ENCODE data around the gene TAPBP. TPM values are rescaled to one million over a fixed set of nuclear protein-coding genes. Genes with fewer than 3 reads are reported as not detected.
"Not testable (repeated sequence)": the region's sequence is repeated elsewhere in the genome, so short reads cannot be mapped to it uniquely, and the experiment has no call there.

Gene TAPBP
- total RNA-seq, 4 donors from 2014 or later, result 73.4 to 324 (median 204) TPM

DNA sequence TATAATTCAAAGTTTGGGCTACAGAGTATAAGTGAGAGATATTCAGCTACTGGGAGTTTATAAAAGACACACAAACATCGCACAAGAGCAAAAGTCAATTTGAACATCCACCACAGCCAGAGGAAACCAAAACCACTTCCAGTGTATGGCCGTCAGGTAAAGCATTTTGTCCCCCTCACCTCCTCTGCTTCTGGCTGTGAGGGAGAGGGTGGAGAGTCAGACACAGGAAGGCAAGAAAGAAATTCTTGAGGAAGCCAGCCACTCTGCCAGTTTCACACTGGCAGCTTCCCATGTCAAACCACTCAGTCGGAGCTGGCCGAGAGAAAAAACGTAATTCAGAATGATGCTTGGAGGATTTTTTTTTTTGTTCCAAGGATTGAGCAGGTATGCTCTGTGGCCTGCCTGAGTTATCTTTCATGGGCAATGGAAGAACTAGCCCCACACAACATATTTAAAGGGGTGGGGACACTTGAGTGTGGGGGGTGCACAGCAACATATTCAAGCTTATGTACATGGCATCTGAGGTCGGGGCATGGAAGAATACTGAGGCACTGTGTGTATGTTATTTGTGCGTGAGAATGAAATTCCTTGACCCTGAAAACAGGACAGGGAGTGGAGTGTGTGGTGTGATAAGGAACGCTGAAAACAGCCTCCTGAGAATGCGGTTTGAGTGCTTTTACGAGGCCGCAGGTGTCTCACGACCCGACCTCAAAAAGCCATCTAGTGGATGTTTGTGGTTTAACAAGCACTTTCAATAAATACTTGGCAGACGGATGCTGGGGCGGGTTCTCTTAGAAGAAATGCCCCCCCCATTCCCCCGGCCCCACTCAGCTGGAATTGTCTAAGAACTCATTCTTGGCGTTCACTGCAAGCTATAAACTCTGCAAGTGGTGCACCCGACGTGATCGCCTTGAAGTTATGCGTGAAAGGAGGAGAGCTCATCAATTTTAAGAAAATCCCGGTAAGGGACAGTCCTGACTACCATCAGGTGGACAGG lies 31.1 kb upstream of the TAPBP start:
- Histone ChIP-seq H3K36me3 (no peaks in the 10 kb centered on the region), H3K27ac (peak overlapping the region; percentile 63 to 83 (median 74)), H3K27me3 (no peaks in the 10 kb centered on the region), H3K4me3 (peak overlapping the region in 2 of 4 donors; percentile 5 to 19), H3K4me1 (peaks cover 0 to 10% (median 2%) of the 10 kb centered on the region in 4 donors), H3K9me3 (no peaks in the 10 kb centered on the region)
- peak; percentile 56 to 91 (median 79) for DNase-seq
- no peak for TF ChIP-seq POLR2A (IDR thresholded peaks at IDR 0.05)
- TF ChIP-seq, protein P1, sequence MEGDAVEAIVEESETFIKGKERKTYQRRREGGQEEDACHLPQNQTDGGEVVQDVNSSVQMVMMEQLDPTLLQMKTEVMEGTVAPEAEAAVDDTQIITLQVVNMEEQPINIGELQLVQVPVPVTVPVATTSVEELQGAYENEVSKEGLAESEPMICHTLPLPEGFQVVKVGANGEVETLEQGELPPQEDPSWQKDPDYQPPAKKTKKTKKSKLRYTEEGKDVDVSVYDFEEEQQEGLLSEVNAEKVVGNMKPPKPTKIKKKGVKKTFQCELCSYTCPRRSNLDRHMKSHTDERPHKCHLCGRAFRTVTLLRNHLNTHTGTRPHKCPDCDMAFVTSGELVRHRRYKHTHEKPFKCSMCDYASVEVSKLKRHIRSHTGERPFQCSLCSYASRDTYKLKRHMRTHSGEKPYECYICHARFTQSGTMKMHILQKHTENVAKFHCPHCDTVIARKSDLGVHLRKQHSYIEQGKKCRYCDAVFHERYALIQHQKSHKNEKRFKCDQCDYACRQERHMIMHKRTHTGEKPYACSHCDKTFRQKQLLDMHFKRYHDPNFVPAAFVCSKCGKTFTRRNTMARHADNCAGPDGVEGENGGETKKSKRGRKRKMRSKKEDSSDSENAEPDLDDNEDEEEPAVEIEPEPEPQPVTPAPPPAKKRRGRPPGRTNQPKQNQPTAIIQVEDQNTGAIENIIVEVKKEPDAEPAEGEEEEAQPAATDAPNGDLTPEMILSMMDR (IDR thresholded peaks at IDR 0.05), result peak; percentile 60 to 79 (median 68)

DNA sequence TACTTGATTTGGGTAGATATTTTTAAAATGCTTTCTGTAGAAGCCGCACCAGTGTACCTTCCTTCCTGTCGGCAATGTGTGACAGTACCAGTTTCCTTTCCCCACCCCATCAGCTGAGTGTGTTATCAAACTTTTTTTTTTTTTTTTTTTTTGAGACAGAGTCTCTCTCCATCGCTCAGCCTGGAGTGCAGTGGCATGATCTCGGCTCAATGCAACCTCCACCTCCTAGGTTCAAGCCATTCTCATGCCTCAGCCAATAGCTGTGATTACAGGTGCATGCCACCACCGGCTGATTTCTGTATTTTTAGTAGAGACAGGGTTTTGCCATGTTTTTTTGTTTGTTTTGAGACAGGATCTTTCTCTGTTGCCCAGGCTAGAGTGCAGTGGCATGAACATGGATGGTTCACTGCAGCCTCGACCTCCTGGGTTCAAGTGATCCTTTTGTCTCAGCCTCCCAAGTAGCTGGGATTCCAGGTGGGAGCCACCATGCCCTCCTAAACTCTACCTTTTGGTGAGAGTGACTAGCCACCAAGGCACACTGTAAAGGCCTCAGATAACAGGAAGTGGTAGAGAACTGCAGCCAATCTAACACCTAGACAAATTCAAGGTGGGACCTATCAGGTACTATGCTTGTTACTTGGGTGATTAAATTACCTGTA lies 30.2 kb upstream of the TAPBP start:
- no peaks in the 10 kb centered on the region for H3K27me3 ChIP-seq
- peak overlapping the region in 1 of 4 donors; percentile 10 for H3K4me3 ChIP-seq
- DNase-seq, result peak in 2 of 3 donors; percentile 76 to 81
- peak overlapping the region; percentile 69 to 84 (median 78) for H3K27ac ChIP-seq
- H3K36me3 ChIP-seq, result no peaks in the 10 kb centered on the region
- TF ChIP-seq, protein P1 (IDR thresholded peaks at IDR 0.05), result no peak
- H3K4me1 ChIP-seq, result peaks cover 0 to 10% (median 2%) of the 10 kb centered on the region in 4 donors
- no peaks in the 10 kb centered on the region for H3K9me3 ChIP-seq

DNA sequence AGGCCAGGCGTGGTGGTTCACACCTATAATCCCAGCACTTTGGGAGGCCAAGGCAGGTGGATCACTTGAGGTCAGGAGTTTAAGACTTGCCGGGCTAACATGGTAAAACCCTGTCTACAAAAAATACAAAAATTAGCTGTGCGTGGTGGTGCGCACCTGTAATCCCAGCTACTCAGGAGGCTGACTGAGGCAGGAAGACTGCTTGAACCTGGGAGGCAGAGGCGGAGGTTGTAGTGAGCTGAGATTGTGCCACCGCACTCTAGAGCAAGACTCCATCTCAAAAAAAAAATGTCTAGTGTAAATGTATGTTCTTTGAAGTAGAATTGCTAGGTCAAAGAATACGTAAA lies 29.7 kb upstream of the TAPBP start:
- not testable (repeated sequence) for H3K4me3 ChIP-seq, H3K4me1 ChIP-seq, H3K27me3 ChIP-seq, H3K36me3 ChIP-seq, DNase-seq, H3K9me3 ChIP-seq
- peak overlapping the region; percentile 69 to 84 (median 78) for H3K27ac ChIP-seq

DNA sequence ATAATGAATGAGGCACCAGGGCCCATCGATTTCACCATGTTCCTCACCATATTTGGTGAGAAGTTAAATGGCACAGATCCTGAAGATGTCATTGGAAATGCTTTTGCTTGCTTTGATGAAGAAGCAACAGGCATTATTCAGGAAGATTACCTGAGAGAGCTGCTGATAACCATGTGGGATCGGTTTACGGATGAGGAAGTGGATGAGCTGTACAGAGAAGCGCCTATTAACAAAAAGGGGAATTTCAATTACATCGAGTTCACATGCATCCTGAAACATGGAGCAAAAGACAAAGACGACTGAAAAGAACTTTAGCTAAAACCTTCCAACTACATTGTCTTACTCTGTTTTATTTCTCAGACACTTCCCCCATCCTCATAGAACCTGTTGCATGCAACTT lies 25.3 kb upstream of the TAPBP start:
- Histone ChIP-seq H3K27ac (no peak overlapping the region), H3K27me3 (no peaks in the 10 kb centered on the region), H3K36me3 (no peaks in the 10 kb centered on the region), H3K4me1 (peaks cover 0 to 4% (median 0%) of the 10 kb centered on the region in 4 donors), H3K4me3 (no peak overlapping the region), H3K9me3 (no peaks in the 10 kb centered on the region)
- DNase-seq, result no peak
- TF ChIP-seq, protein P1 (IDR thresholded peaks at IDR 0.05), result no peak
- no peak for TF ChIP-seq POLR2A (IDR thresholded peaks at IDR 0.05)

DNA sequence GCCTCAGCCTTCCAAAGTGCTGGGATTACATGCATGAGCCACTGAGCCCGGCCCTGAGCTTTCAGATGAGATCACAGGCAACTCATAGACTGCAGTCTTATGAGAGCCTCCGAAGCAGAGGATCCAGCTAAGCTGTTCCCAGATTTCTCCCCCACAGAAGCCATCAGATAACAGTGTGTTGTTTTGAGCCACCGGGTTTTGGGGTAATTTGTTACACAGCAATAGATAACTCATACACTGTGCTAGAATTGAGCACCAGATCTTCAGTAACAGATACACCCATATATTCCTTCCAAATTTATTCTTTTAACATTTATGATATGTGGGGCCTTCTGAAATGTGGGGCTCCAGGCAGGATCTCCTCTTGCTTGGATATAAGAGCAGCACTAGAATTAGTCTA lies 22.6 kb upstream of the TAPBP start:
- Histone ChIP-seq H3K4me3 (no peak overlapping the region), H3K9me3 (no peaks in the 10 kb centered on the region), H3K36me3 (no peaks in the 10 kb centered on the region), H3K27ac (no peak overlapping the region), H3K4me1 (no peaks in the 10 kb centered on the region), H3K27me3 (no peaks in the 10 kb centered on the region)
- no peak for DNase-seq
- TF ChIP-seq, protein P1 (IDR thresholded peaks at IDR 0.05), result no peak
- TF ChIP-seq POLR2A (IDR thresholded peaks at IDR 0.05), result no peak

DNA sequence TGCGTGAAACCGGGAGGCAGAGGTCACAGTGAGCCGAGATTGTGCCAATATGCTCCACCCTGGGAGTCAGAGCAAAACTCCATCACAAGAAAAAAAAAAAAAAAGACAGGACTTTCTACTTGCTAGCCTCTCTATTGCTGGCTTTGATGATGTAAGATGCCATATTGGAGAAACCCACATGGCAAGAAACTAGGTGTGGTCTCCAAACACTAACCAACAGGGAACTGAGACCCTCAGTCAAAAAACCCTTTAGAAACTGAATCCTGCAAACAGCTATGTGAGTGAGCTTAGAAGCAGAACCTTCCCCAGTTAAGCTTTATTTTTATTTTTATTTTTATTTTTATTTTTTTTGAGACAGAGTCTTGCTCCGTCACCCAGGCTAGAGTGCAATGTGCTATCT lies 22.0 kb upstream of the TAPBP start:
- DNase-seq, result no peak
- Histone ChIP-seq H3K27ac (no peak overlapping the region), H3K4me3 (no peak overlapping the region)

More for the DNA sequence above, 22.0 kb upstream of the TAPBP start:
- H3K27me3 ChIP-seq, result no peaks in the 10 kb centered on the region
- H3K36me3 ChIP-seq, result no peaks in the 10 kb centered on the region
- H3K4me1 ChIP-seq, result no peaks in the 10 kb centered on the region
- H3K9me3 ChIP-seq, result no peaks in the 10 kb centered on the region
- TF ChIP-seq, protein P1 (IDR thresholded peaks at IDR 0.05), result no peak
- no peak for TF ChIP-seq POLR2A (IDR thresholded peaks at IDR 0.05)

Measured in Peyer's patch (tissue), 4 donors.